Stimulated activated naive B cell treated with anti-CD40 and anti-IgM and Interleukin-4, amounts not matched to agents 10 μg/mL and 1 μg/mL and 100 μg/mL, for 72 hours (primary cell): Measurements from ENCODE around the gene POMP.

Experiments
- ATAC-seq, 2 donors: fragments of 150-1000 bp; cut with Tn5 transposase; replicated peaks; 2 replicates each; pipeline ENCODE4 v1.10.0; 2021; ENCODE audit warnings: moderate library complexity in 1 of 2
- DNase-seq: peaks from one replicate; pipeline ENCODE4 v3.0.0; 2021
- H3K27ac Mint-ChIP-seq: one replicate; pipeline ENCODE4 v1.8.0; 2022; ENCODE audit warnings: mild to moderate bottlenecking, mixed read lengths
- H3K27me3 Mint-ChIP-seq, 2 donors: one replicate each; pipeline ENCODE4 v1.8.0; 2022; ENCODE audit warnings: mixed read lengths in 2 of 2
- H3K36me3 Mint-ChIP-seq, 2 donors: one replicate each; pipeline ENCODE4 v1.8.0; 2022; ENCODE audit warnings: mixed read lengths in 2 of 2, mild to moderate bottlenecking in 1 of 2
- H3K4me1 Mint-ChIP-seq, 2 donors: one replicate each; pipeline ENCODE4 v1.8.0; 2022; ENCODE audit warnings: mixed read lengths in 2 of 2, mild to moderate bottlenecking in 1 of 2
- H3K4me3 Mint-ChIP-seq, 2 donors: one replicate each; pipeline ENCODE4 v1.8.0; 2022; ENCODE audit warnings: mild to moderate bottlenecking in 2 of 2, mixed read lengths in 2 of 2, moderate library complexity in 1 of 2
- H3K9me3 Mint-ChIP-seq, 2 donors: one replicate each; pipeline ENCODE4 v1.8.0; 2022; ENCODE audit warnings: mixed read lengths in 2 of 2, mild to moderate bottlenecking in 1 of 2

POMP gene

DNA sequence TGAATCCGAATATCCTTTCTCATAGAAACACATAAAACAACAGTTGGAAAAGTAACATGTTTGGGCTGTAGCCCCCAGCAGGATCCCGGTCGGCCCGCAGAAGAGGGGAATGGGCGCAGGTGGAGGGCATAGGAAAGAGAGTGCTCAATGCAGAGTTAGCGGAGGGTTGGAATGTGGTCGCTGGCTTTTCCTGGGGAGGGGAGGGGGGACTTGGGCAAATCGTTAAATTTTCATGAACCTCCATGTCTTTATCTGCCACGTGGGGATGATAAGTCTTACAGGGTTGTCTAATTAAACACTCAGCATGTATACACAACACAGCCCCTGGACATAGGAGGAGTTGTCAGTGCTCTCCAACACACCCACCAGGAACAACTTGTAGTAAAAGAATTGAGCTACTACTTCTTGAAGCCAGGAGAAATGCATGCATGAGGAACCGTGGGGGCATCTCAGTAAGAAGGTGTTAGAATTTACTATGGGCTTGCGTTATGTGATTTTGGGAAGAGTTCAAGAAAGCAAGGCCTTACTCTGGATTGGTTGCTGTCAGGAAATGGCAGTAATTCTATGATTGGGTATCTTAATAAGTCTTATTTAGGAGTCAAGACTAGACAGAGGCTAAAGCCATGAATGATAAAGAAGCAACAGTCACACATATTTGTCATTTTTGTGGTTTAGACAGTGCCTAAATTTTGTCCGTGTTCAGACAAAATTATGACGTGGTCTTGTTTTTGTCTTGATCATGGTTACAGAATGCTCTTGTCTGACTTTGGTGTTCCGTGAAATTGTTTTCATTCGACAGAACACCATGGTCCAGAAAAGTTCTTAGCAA, 60.5 kb downstream of the POMP start:
- ATAC-seq (no peak), DNase-seq (no peak)
- no peaks in the 10 kb centered on the region for H3K9me3 Mint-ChIP-seq
- peaks cover 0 to 4% of the 10 kb centered on the region in 2 donors for H3K27me3 Mint-ChIP-seq
- H3K27ac Mint-ChIP-seq, result peak overlapping the region; percentile 96
- peaks cover 19 to 38% of the 10 kb centered on the region in 2 donors for H3K4me1 Mint-ChIP-seq
- peak overlapping the region; percentile 98 for H3K4me3 Mint-ChIP-seq
- H3K36me3 Mint-ChIP-seq, result peaks cover 3 to 4% of the 10 kb centered on the region in 2 donors

DNA sequence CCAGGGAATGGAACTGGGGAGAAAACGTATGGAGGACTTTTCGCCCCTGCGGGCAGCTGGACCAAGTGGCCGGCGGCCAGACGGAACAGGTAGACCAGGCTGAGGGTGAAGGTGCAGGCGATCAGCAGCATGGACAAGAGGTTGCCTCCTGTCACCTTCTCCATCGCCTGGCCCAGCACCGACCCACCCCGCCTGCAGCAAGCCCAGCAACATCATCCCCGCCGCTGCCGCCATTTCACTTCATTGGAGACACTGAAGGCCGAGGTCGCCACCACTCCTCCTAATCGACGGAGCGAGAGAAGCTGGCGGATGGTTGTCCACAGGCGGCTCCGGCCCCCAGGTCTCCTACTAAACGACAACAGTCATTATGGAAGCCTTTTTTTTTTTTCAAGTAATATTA, 64.9 kb downstream of the POMP start:
- Mint-ChIP-seq H3K27ac (no peak overlapping the region), H3K4me1 (peaks cover 6 to 12% of the 10 kb centered on the region in 2 donors), H3K27me3 (peaks cover 14 to 20% of the 10 kb centered on the region in 2 donors), H3K36me3 (no peaks in the 10 kb centered on the region), H3K4me3 (no peak overlapping the region), H3K9me3 (no peaks in the 10 kb centered on the region)
- no peak for DNase-seq
- ATAC-seq, result no peak

DNA sequence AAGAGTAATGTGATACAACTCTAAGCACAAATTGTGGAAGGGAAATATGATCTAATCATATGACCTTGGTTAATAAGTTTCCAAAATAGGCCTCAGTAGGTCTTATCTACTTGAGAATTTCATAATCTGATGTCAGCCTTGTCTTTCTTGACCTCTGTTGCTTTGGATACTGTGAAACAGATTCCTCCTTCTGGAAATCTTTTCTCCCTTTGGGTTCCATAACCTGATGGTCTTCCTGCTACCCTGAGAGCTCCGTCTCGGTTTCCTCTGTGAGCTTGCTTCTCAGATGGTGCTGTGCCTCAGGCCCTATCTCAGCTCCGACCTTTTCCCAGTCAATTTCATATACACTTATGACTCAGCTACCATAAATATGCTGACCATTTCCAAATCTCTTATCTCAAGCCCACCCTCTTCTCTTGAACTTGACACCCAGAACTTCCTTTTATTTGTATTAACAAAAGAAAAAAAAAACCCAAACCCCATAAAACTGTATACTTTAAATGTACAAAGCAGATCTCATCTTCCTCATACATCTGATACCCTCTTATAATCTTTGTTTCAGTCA, 66.2 kb downstream of the POMP start:
- no peak overlapping the region for H3K27ac Mint-ChIP-seq
- DNase-seq (no peak), ATAC-seq (no peak)
- H3K36me3 Mint-ChIP-seq, result no peaks in the 10 kb centered on the region
- H3K9me3 Mint-ChIP-seq, result no peaks in the 10 kb centered on the region
- no peak overlapping the region for H3K4me3 Mint-ChIP-seq
- peaks cover 14 to 20% of the 10 kb centered on the region in 2 donors for H3K27me3 Mint-ChIP-seq
- H3K4me1 Mint-ChIP-seq, result peaks cover 0 to 4% of the 10 kb centered on the region in 2 donors
